A549 treated with ZK216348 at 1 μM for 4 hours (cell line): Measurements from ENCODE around the gene ENDOD1. TPM values are rescaled to one million over a fixed set of nuclear protein-coding genes. Genes with fewer than 3 reads are reported as not detected.

Experiments
- total RNA-seq: library from RNA; stranded (reverse); fragments of 200-300 nt; extraction: Qiagen RNA extraction; gene quantifications from 5 replicates; pipeline ENCODE4 v1.2.3, GENCODE V29; 2022; ENCODE audit warnings: low read depth

ENDOD1 gene
- 10.9 to 15.8 TPM (median 15.0 TPM) in 5 replicates for total RNA-seq

GRCh38 chr11:95089620-95090542, at the start of gene ENDOD1:
Gene ENDOD1 (plus strand): TSS chr11:95089846. CDS start chr11:95089928, 82 bp downstream.

GRCh38 chr11:95049122-95049521, 40.5 kb upstream of the ENDOD1 start, which contains the start of gene KDM4F:
Gene KDM4F (plus strand): TSS chr11:95049422.

GRCh38 chr11:95066716-95067038, 23.0 kb upstream of the ENDOD1 start, which contains the start of gene SRSF8:
Gene SRSF8 (plus strand): TSS chr11:95066919. CDS start chr11:95067227, 308 bp downstream.

Other genes starting within 250 kb of the ENDOD1 start
- gene CWC15, start 116.3 kb upstream of the ENDOD1 start, total RNA-seq = 28.0 to 40.1 TPM (median 28.6 TPM) in 5 replicates
- gene KDM4D, start 116.1 kb upstream of the ENDOD1 start, total RNA-seq = 0.38 to 0.53 TPM (median 0.39 TPM) in 5 replicates
- gene KDM4E, start 64.6 kb upstream of the ENDOD1 start, total RNA-seq = not detected in 5 replicates
- gene KDM4F, start 40.4 kb upstream of the ENDOD1 start, total RNA-seq = not detected in 5 replicates
- 13.7 to 18.7 TPM (median 18.5 TPM) in 5 replicates for gene SRSF8, start 22.9 kb upstream of the ENDOD1 start, total RNA-seq
- 0.05 to 0.23 TPM (median 0.07 TPM) in 5 replicates for gene SESN3, start 141.4 kb downstream of the ENDOD1 start, total RNA-seq